Fibroblast of skin of scalp (primary cell): ENCODE results near the gene RAI1.

Experiments used
- DNase-seq: peaks from one replicate; pipeline ENCODE4 v3.0.0-alpha.2; 2013

Gene RAI1

DNA sequence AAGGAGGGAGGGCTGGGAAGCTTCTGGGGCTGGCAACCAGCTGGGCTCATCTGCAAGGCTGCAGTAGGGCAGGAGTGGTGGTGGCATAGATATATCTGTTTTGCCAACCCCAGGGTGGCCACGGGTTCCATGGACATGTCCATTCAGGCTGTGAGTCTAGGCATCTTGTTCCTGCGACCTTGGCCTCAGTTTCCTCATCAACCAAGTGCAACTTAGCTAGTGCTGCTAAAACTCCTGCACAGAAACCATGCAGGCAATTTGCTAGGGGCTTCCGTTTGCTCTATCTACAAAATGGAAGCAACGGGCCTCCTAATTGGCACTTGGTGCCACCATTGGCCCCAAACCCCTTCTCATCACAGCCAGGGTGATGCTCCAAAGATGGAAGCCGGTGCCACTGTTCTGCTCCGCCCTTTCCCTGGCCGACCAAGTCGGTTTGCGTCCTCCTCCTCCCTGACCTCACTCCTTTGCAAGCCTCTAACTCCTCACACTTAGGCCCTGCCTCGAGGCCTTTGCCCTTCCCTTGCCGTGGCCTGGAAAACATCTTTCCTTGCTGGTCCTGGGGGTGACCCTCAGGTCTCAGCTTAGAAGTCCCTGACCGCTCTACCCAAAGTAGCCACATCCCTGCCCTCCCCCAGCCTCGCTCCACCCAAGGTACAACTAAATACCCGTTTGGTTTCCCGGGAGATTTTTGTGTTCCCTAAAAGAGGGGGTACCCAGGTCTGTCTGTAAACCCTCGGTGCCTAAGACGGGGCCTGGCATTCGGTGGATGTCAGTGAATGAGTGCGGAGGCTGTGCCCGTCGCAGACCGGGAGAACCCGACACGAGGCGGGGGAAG is 154.4 kb downstream of the RAI1 start:
- no peak for DNase-seq

DNA sequence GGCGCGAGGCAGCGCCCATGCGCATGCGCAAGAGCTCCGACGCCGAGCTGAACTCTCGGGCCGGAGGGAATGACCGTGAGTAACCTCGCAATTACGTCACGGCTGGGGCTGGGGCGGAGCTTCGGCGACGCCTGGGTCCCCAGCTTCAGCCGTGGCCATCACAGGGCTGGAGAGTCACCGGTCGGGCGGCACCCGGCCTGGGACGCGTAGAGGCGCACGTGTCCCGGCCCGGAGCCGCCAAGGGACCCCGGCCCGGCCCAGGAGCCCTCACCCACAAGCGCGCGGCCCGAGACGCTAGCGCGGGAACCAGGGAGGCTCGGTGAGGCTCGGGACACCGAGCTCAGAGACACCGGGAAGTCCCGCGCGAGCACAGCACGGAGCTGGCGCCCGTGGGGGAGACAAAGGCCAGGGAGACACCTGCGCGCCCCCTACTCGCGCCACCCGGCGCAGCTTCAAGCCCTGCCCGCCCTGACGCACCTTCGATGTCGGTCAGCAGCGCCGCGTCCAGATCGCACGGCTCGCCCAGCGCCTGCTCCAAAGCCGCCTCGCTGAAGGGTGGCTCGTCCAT is 155.1 kb downstream of the RAI1 start:
- DNase-seq: peak; percentile 97

DNA sequence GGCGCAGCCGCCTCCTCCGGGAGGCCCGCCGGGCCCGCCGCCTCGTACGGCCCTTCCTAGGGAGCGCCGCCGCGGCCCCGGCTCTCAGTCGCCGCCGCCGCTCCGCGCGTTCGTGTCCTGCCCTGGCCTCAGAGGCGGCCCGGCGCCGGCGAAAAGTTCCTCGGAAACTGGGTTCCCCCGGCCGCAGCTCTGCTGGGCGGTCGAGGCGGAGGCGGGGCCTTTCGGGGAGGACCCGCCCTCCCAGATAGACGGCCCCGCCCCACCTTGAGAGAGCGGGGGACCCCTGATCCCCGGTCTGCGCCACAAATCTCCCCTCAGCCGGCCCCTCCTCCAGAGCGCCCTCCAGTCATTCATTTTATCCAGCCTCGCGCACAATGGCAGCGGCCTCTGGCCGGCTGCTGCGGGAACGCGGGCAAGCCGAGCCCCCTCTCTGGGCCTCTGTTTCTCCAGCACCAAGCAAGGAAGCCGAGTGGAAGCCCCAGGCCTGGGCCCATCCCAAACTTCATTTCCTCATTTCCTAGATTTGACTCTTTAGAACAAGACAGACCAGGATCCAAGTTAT is 155.6 kb downstream of the RAI1 start, which contains the start of gene SREBF1:
Gene SREBF1 (minus strand): TSS at position 169 of the 562 bp plus-strand sequence. CDS start 169 bp downstream, outside the sequence.
- DNase-seq: peak; percentile 72

DNA sequence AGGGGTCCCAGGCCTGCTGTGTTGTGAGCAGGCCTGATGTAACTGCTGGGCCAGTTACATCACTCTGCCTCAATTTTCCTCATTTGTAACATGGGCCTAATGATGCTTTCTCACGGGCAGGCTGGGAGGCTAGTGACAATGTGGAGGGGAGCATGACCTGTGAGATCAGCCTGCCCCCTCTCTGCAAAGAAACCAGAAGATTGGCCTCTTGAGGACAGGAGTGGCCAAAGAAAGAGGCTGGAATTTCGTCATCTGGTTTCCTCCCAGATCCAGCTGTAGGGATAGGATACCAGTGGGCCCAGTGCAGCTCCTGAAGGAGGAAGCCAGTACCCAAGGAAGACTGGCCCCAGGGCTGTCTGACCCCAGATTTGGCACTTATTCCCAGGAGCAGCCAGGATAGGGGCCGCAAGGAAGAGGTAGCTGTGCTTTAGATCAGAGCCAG is 156.1 kb downstream of the RAI1 start:
- peak; percentile 84 for DNase-seq

DNA sequence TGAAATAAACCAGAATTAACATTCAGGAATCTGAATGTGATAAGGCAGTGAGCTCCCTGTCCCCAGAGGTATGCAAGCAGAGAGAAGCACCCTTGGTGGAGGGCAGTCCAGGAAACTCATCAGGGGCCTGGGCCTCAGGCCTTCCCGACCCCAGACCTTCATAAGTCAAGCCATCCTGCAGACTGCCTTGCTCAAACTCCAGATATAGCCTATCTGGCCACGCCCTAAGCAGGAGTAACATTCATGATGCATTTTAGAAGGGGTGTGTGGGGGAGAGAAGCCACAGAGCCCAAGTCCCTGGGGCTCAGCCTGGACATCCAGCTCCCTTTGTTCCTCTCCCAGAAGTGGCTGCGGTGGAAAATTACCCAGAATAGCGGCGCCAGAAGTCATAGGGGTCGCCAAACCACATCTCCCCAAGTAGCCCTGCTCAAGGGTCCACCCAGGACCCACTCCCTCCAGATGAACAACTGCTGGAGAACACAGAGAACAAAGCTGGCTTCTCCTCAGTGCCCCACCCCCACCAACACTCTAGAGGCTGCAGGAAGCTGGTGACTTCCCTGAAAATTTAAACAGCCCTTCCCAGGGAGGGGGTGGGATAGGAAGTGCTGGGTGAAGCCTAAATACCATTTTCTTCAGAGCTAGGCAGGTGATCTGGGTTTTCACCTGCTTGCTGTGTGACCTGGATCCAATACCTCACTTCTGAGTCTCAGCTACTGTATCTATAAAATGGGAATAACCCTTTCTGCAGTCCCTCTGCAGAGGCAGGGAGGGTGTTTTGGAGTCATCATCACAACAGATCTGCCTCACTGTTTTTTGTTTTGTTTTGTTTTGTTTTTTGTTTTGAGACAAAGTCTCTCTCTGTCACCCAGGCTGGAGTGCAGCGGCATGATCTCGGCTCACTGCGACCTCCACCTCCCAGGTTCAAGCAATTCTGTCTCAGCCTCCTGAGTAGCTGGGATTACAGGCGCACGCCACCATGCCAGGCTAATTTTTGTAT is 157.0 kb downstream of the RAI1 start:
- peak; percentile 47 for DNase-seq

DNA sequence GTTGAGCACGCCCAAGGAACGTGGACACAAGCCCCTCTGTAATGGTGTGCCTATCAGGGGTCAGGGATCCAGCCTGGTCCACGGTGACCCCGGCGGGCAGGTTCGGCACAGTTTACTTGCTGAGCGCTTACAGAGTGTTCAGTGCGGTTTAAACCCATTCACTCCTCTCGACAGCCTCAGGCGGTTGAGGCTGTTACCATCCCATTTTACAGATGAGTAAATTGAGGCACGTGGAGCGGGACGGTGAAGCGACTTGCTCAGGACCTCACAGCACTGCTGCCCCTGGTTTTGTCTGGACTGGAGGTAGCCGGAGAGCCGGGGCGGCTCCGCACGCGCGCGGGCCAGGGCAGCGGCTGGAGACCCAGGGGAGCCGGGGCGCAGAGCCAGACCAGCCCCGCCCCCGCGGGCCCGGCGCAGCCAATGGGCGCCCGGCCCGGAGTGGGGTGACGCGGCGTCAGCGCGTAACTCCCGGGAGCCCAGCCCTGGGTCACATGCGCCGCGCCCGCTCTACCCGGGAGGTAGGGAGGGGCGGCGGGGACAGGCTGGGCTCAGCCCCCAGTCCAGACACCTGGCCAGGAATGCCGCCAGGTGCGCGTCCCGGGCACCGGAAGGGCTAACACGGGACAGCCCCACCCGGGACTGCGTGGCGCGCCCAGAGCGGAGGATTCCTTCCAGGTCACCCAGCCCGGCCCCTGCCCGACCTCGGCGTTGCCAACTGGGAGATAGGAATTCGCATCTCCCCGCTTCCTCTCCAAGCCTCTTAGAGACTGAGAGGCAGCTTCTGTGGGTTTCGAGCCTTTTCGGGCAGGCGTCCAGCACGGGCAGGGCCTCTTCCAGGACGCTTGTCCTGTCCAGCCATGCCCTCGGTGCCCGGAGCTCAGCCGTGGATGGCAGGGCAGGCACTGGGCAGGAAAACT is 158.8 kb downstream of the RAI1 start:
- DNase-seq: peak; percentile 85

DNA sequence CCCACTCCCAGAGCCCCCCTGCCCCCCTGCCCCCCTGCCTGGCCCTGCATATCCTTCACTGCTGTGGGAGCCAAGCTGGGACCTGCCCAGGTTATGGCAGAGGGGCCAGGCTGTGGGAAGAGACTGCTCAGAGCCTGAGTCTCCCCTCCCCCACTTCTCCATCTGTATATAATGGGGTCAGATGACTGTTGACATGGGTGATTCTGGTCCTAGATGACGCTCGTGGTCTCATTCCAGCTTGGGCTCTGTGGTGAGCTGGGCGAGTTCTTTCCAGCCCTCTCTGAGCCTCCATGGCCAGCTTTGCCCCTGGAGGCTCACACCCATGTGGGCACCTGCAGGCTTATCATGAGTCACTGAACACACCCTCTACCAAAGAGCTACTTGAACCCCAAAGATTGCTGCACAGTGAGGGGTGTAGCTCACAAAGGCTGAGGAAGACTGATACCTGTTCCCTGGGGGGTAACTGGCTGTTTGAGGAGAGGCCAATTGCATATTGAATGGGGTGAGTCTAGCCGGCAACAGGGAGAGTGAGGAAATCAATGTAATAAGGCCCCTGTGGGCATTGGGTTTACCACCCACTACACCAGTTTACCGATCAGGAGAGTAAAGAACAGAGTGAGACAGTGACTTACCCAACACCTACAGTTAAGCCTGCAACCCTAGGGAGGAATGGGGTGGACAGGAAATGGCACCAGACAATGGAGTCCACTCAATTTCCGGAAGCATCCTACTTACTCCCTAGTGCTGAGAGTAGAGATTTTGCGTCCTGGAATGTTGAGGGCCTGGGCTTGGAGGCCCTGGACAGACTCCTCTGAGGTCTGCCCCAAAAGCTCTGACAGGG is 159.7 kb downstream of the RAI1 start:
- DNase-seq: peak; percentile 17

DNA sequence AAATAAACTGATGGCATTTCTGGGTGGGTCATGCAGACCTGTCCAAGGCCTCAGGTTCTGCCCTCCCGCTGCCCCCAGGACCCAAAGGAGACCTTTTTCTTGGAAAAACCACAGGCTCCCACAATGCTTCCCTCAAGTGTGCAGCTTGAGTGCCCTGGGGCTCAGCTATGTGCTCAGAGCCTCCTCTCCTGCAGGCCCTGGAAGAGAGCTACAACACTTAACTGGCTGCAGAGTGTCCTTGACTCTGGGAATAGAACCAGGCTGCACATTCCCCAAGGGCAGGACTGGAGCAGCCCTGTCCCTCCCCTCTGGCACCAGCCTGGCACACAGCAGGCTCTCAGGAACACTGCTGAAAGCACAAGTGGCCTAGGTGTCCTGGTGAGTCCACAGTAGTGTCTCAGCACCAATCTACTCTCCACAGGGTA is 160.4 kb downstream of the RAI1 start:
- DNase-seq: no peak

DNA sequence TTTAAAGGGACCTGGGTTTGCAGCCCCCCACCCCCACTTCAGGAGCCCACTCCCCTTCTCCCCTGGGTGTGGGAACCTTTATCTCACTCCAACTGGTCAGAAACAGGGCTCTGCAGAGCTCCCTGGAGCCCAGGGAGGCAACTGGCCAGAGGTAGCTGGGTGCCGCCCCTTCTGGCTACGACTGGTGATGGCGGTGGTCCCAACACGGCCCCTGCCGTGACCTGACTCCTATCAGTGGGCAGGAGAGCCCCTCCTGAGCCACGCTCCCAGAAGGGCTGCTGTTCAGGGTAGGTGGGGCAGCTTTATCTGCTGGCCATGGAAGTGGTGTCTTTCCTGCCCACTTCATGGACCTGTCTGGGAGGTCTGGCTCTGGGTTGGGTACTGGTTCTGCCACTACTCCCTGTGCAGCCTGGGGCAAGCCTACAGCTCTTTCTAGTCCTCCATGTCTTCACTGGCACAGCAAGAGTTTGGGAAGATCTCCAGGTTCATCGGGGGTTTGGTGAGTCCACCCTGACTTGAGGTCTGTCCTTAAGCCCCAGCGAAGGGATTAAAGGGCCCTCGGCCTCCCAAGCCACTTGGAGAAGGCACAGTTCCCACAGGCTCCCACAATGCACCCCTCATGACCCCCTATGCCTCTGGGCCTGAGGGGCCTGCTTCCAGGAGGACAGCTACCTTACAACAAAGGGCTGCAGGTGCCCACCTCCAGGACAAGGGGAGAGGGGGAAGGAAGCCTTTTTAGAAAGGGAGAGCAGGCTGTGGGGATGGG is 161.0 kb downstream of the RAI1 start:
- DNase-seq: no peak

DNA sequence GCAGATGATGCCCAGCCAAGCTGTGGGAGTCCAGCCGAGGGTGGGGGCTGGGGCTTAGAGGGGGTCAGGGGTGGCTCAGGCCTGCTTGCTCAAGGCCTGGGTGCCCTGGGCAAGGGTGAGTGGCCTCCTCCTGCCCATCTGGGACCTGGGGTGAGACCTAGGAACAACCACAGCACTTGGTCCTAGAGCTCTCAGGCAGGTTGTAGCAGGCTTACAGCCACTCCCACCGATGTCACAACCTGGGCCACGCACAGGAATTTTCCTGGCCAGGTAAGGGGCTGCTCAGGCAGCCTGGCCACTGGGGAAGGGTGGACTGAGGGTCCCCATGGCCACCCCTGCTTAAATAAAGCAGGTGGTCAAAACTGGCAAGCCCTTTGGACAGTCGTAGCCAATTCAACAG is 161.8 kb downstream of the RAI1 start:
- no peak for DNase-seq

DNA sequence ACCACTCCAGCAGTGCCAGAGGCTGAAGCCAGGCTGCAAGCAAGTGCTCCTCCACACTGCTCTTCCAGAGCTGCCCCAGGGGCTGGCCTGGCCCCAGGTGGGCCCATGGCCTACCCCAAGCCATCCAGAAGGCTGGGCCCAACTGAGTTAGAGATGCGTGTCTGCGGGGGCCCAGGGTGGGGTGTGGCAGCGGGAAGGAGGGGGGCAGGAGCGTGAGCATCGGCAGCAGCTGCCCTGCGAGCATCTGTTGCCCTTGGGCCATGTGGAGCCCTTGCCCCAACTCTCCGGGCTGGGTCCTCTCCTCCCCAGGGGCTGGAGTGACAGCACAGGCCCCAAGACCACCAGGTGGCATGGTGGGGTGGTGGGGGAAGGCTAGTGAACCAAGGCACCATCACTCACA is 162.8 kb downstream of the RAI1 start:
- no peak for DNase-seq

DNA sequence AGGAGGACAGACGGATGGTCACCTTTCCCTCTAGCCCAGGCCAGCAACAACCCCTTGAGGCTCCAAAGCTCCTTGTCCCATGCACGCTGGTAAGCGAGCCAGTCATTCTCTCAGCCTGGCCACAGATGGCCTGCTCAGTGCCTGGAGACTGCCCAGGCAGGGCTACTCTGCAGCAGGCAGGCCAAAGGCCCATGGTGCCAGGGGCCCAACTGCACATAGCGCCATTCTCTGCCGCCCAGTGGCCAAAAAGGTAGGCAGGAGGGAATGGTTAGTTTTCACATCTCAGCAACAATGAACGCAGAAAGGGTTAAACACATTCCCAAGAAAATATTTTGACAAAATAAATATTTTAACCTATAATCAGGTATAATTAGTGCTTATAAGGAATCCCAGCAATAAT is 163.2 kb downstream of the RAI1 start:
- DNase-seq: no peak

DNA sequence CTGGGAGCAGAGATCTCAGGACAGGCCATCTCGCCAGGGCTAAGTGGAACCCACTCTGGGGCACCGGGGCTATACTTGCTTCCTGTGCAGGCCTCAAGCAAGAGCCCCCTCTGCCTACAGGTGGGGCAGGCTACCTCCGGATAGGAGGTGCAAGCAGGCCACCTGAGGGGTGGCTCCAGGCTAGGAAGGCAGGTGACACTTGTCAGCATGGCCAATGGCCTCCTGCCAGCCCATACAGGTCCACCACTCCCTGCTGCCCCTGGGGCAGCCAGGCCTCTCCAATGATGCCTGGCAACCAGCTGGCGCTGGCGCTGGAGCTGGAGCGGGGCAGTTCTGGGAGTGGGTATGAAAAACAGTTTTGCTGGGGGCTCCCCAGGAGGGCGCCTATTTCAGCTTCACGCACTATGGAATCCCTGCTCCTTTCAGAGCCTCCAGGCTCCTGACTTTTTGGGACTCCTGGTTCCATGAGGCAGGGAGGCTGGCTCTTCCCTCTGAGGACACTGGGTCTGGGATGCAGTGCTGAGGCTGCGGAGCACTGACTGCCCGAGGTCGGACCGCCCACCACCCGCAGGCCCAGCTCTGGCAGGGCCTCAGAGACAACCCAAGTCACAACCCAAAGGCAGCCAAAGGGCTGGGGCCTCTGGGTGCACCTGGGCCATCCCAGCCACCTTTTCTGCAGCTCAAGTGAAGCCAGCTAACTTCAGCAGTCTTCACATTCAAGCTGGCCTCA is 164.0 kb downstream of the RAI1 start:
- no peak for DNase-seq

DNA sequence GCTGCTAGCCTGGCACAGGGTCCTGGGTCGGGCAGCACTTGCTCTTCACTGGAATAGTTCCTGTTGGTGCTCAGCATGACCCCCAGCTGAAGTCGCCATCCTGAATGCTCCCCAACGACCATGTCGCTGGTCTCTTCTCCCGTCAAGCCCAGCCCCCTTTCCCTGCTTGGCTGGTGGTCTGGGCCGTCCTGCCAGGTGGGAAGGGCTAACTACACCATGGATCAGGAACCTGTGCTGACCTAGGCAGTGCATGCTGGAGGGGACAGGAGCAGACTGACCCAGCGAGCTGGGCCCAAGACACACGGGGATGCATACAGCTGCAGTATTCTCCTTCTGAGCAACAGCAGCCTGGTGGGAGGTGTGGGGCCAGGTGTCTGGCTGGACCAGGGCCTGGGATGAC is 164.7 kb downstream of the RAI1 start:
- DNase-seq: no peak

DNA sequence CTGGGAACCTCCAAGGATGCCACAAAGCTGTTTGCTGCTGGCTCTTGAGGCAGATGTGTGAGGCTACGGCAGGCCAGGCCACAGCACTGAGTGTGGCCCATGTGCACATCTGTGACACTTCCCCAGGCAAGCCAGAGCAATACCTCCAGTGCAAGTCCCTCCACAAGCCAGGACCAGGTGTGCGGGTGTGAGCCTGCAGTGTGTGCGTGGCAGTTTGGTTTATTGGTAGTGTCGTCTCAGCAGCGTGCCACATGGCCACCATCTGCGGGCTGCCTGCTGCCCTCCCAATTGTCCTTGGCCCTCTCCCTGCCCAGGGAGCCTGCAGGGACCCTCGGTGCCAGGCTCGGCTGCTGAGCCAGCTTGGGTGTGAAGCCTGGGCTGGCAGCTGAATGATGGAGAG is 165.4 kb downstream of the RAI1 start:
- DNase-seq: no peak

DNA sequence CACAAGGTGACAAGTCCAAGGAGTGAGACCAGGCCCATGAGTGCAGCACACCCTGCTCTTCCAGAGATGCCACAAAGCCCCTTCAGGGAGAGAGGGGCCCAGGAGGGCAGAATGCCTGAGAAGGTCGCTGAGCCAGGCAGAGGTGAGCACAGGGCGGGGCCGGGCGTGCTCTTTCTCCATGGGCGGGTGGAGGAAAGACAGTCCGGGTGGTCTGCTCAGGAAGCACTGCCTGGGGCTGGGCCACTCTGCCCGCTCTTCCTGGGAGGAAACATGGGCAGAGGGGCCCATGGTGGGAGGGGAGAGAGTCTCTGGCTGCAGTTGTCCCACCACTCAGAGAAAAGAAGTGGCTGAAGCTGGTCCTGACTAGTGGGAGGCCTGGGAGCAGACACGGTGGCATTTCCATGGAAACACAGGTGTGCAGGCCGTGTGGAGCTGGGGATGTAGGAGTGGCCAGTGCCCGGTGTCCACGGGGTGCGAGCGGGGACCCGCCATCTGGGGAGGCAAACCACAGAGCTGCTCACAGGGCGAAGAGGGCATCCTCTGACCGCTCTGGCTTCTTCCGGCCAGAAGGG is 165.9 kb downstream of the RAI1 start:
- DNase-seq: no peak

DNA sequence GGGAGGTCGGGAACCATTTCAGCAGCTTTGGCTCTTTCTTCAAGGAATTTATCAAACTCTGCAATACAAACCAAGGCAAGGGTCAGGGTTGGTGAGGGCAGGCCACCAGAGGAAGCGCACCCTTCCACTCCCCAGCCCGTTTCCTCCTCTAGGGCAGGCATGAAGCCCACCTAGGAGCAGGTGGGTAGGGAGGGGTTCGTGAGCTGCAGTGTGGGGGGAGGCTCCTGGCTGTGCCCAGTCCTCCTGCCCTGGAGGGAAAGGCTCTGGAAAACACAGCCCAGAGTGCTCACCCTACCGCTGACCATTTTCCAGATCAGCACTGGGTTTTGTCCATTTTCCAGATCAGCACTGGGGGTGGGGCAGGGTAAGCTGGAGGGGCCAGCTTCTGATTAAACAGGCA is 166.5 kb downstream of the RAI1 start:
- no peak for DNase-seq

DNA sequence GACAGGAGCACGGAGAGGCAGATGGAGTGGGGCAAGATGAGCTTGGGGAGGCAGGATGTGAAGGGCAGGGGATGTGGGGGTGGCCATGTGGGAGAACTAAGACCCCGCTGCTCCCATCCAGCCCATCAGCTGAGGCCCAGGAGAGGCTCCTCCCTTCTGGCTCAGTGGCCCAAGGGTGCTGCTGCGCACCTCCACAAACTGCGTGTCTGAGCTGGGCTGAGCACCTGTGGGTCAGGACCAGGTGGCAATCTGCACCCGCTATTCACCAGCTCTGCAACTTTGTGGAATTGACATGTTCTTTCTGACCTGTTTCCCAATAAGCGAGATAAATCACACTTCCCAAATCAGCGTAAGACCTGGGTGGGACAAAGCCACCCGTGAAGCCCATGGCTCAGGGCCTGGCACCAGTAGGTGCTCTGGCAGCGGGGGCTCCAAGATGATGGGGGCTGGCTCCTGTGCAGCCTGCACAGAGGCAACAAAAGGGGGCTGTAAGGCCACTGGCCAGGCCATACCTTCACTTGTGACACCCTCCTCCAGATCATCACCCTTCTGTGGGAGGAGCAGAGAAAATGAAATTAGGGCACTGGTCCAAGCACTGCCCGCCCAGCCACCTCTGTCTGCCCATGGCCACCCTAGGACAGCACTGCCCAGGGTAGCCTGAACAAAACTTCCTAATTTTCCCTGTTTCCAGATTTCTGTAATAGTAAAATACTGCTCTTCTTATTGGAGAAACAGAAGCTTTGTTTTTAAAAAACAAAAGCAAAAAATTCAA is 167.2 kb downstream of the RAI1 start:
- DNase-seq: no peak
